ENCODE results near the gene MIB2. TPM values are rescaled to one million over a fixed set of nuclear protein-coding genes. Genes with fewer than 3 reads are reported as not detected.

The MIB2 gene
- total RNA-seq, 1 donor from 2014 or later = 7.5 TPM

DNA sequence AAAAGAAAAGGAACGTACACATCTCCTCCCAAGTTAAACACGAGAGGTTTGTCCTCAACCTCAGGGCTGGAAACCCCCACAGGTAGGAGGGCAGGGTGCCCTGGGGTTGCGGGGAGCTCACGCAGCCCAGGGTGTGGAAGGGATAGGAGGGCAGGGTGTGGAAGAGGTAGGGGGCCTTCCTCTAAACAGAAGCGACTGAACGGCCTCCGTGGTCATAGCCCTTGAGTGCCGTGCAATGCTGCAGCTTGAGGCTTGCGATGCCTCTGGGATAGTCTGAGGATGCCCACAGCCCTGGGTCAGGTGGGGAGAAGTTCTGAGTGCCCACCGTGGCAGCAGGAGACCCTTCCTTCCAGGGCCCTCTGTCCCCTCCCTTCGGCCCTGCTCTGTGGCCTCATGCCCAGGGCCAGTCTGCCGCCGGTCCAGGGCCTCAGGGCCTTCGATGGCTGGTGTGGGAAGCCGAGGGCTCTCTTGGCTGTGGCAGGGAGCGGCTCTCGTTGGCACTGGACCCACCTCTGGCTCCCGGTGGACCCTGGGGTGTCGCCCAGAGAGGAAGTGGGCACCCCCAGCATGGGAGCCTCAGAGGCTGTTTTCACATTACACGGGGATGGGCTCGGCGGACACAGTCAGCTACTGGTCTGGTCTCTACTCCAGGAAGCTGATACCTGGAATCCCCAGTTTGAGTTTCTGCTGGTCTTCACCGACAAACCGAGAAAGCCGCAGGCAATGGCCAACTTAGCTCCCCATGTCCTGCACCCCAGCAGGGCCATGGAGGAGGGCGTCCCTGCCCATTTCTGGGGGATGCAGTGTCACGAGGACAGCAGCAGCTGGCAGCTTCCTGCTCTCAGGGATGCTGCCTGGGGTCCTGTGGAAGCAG lies 49.9 kb downstream of the MIB2 start:
- no peak overlapping the region for H3K4me2 ChIP-seq
- Mint-ChIP-seq H3K4me3 (no peak overlapping the region), H3K36me3 (peaks cover 3% of the 10 kb centered on the region), H3K27ac (no peak overlapping the region), H3K27me3 (ENCODE audit: insufficient read depth, low read depth) (no peaks in the 10 kb centered on the region), H3K4me1 (no peaks in the 10 kb centered on the region), H3K9me3 (no peaks in the 10 kb centered on the region)
- no peaks in the 10 kb centered on the region for H3K9me3 ChIP-seq (ENCODE audit: low read depth)
- no peaks in the 10 kb centered on the region for H3K36me3 ChIP-seq
- H3K79me2 ChIP-seq (ENCODE audit: low read depth) = no peaks in the 10 kb centered on the region
- H3K27ac ChIP-seq = no peak overlapping the region
- no peak overlapping the region for H2AFZ ChIP-seq (replicated peaks)
- H3K4me3 ChIP-seq = no peak overlapping the region
- H3K9ac ChIP-seq = no peak overlapping the region
- H3F3A ChIP-seq (ENCODE audit: low read depth) = peaks cover 9% of the 10 kb centered on the region
- no peak for DNase-seq (ENCODE audit: low spot score)
- H3K27me3 ChIP-seq = no peaks in the 10 kb centered on the region
- TF ChIP-seq EZH2 (IDR thresholded peaks at IDR 0.05) (no peak), EZH2phosphoT487 (IDR thresholded peaks at IDR 0.05) (no peak)
- TF ChIP-seq, protein P1, sequence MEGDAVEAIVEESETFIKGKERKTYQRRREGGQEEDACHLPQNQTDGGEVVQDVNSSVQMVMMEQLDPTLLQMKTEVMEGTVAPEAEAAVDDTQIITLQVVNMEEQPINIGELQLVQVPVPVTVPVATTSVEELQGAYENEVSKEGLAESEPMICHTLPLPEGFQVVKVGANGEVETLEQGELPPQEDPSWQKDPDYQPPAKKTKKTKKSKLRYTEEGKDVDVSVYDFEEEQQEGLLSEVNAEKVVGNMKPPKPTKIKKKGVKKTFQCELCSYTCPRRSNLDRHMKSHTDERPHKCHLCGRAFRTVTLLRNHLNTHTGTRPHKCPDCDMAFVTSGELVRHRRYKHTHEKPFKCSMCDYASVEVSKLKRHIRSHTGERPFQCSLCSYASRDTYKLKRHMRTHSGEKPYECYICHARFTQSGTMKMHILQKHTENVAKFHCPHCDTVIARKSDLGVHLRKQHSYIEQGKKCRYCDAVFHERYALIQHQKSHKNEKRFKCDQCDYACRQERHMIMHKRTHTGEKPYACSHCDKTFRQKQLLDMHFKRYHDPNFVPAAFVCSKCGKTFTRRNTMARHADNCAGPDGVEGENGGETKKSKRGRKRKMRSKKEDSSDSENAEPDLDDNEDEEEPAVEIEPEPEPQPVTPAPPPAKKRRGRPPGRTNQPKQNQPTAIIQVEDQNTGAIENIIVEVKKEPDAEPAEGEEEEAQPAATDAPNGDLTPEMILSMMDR (IDR thresholded peaks at IDR 0.05) = no peak
- H4K20me1 ChIP-seq (ENCODE audit: low read depth) = no peaks in the 10 kb centered on the region
- H3K4me1 ChIP-seq = no peaks in the 10 kb centered on the region

- no peaks in the 10 kb centered on the region for H3K36me3 ChIP-seq
Measured at GRCh38 chr1:1665815-1666251, 50.5 kb downstream of the MIB2 start.

DNA sequence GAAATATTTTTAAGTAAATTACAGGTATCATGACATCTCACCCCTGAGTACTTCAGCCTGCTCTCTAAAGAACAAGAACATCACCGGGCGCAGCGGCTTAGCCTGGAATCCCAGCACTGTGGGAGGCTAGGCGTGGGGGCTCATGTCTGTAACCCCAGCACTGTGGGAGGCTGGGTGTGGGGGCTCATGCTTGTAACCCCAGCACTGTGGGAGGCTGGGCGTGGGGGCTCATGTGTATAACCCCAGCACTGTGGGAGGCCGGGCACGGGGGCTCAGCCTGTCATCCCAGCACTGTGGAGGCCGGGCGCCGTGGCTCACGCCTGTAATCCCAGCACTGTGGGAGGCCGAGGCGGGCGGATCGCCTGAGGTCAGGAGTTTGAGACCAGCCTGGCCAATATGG lies 51.2 kb downstream of the MIB2 start:
- no peaks in the 10 kb centered on the region for H3K27me3 Mint-ChIP-seq (ENCODE audit: insufficient read depth, low read depth)
- no peaks in the 10 kb centered on the region for H3K9me3 Mint-ChIP-seq
- peaks cover 3% of the 10 kb centered on the region for H3K36me3 Mint-ChIP-seq
- H3K9me3 ChIP-seq (ENCODE audit: low read depth) = no peaks in the 10 kb centered on the region
- no peaks in the 10 kb centered on the region for H4K20me1 ChIP-seq (ENCODE audit: low read depth)
- no peaks in the 10 kb centered on the region for H3K36me3 ChIP-seq
- no peaks in the 10 kb centered on the region for H3K27me3 ChIP-seq
- H2AFZ ChIP-seq (replicated peaks) = no peak overlapping the region
- H3K4me1 ChIP-seq = no peaks in the 10 kb centered on the region
- H3F3A ChIP-seq (ENCODE audit: low read depth) = peaks cover 9% of the 10 kb centered on the region
- TF ChIP-seq EZH2 (IDR thresholded peaks at IDR 0.05) (no peak), EZH2phosphoT487 (IDR thresholded peaks at IDR 0.05) (no peak)
- TF ChIP-seq, protein P1 (IDR thresholded peaks at IDR 0.05) = no peak
- H3K79me2 ChIP-seq (ENCODE audit: low read depth) = no peaks in the 10 kb centered on the region
- no peak overlapping the region for H3K27ac ChIP-seq
- H3K4me2 ChIP-seq = no peak overlapping the region
- no peak for DNase-seq (ENCODE audit: low spot score)
- no peak overlapping the region for H3K27ac Mint-ChIP-seq
- no peak overlapping the region for H3K4me3 Mint-ChIP-seq
- no peak overlapping the region for H3K4me3 ChIP-seq
- no peak overlapping the region for H3K9ac ChIP-seq
- H3K4me1 Mint-ChIP-seq = no peaks in the 10 kb centered on the region

More at GRCh38 chr1:1665815-1666251, 50.5 kb downstream of the MIB2 start:
- TF ChIP-seq EZH2 (IDR thresholded peaks at IDR 0.05) = no peak
- TF ChIP-seq, protein P1 (IDR thresholded peaks at IDR 0.05) = peak; percentile 65
- Histone ChIP-seq H3K4me3 (no peak overlapping the region), H3K79me2 (ENCODE audit: low read depth) (no peaks in the 10 kb centered on the region), H3K4me1 (no peaks in the 10 kb centered on the region), H4K20me1 (ENCODE audit: low read depth) (no peaks in the 10 kb centered on the region), H3K27me3 (no peaks in the 10 kb centered on the region), H3K9ac (no peak overlapping the region), H3F3A (ENCODE audit: low read depth) (peaks cover 9% of the 10 kb centered on the region), H3K4me2 (no peak overlapping the region), H3K9me3 (ENCODE audit: low read depth) (no peaks in the 10 kb centered on the region), H3K27ac (no peak overlapping the region), H2AFZ (replicated peaks) (no peak overlapping the region)
- Mint-ChIP-seq H3K27me3 (ENCODE audit: insufficient read depth, low read depth) (no peaks in the 10 kb centered on the region), H3K4me1 (no peaks in the 10 kb centered on the region), H3K9me3 (no peaks in the 10 kb centered on the region), H3K4me3 (no peak overlapping the region), H3K27ac (no peak overlapping the region), H3K36me3 (peaks cover 3% of the 10 kb centered on the region)
- peak; percentile 60 for DNase-seq (ENCODE audit: low spot score)

Data from neural progenitor cell (in vitro differentiated cells).